ENCODE results near the gene CHAMP1.
A peak's percentile ranks its signal among the peaks of the same experiment; 100 is the strongest.

Gene CHAMP1

GRCh38 chr13:114283576-114283975, 30.7 kb upstream of the CHAMP1 start:
- no peak overlapping the region for H3K4me3 ChIP-seq (ENCODE audit: insufficient read depth in 1 of 2, low read depth in 1 of 2, low read length in 2 of 2)
- H3K9ac ChIP-seq (ENCODE audit: low read length), result peak overlapping the region; percentile 94
- H3K36me3 ChIP-seq (ENCODE audit: control insufficient read depth in 1 of 2, insufficient read depth in 2 of 2, low read depth in 1 of 2, low read length in 2 of 2), result peaks cover 28 to 51% of the 10 kb centered on the region in 2 experiments
- no peak overlapping the region for H2BK120ac ChIP-seq (ENCODE audit: low read depth, low read length)
- no peaks in the 10 kb centered on the region for H3K9me3 ChIP-seq (ENCODE audit: control insufficient read depth, low read length)
- H3K4me2 ChIP-seq (ENCODE audit: low read length, poor library complexity, severe bottlenecking), result no peak overlapping the region
- no peak overlapping the region for H2AK5ac ChIP-seq (ENCODE audit: low read length, severe bottlenecking)
- H3K27me3 ChIP-seq (ENCODE audit: control insufficient read depth in 1 of 2, insufficient read depth in 1 of 2, low read length in 2 of 2), result no peaks in the 10 kb centered on the region
- no peak overlapping the region for H3K27ac ChIP-seq (ENCODE audit: low read length, poor library complexity, severe bottlenecking)
- no peak overlapping the region for H3K18ac ChIP-seq (ENCODE audit: low read depth in 1 of 2, low read length in 2 of 2)
- H3K4me1 ChIP-seq (ENCODE audit: control insufficient read depth, insufficient read depth, low read depth, low read length), result peaks cover 15% of the 10 kb centered on the region
- H3K79me1 ChIP-seq (replicated peaks; ENCODE audit: low read length, poor library complexity, severe bottlenecking), result peaks cover 7% of the 10 kb centered on the region
- WGBS, result 51% methylated on average over 1 of the region's 3 CpGs
- H2BK12ac ChIP-seq (ENCODE audit: low read length in 2 of 2), result no peak overlapping the region
- no peak overlapping the region for H3K14ac ChIP-seq (ENCODE audit: low read length in 2 of 2)
- no peak overlapping the region for H2AFZ ChIP-seq (ENCODE audit: low read depth, low read length)
- no peak overlapping the region for H4K8ac ChIP-seq (ENCODE audit: low read length)
- DNase-seq, result peak; percentile 17
- H2BK15ac ChIP-seq (ENCODE audit: low read depth, poor library complexity, severe bottlenecking), result no peak overlapping the region
- H2BK5ac ChIP-seq (ENCODE audit: low read depth, low read length, poor library complexity, severe bottlenecking), result no peak overlapping the region
- no peak overlapping the region for H3K4ac ChIP-seq (ENCODE audit: low read depth in 1 of 2, low read length in 2 of 2)
- no peak overlapping the region for H4K91ac ChIP-seq (ENCODE audit: low read length)
- H3K23ac ChIP-seq (ENCODE audit: low read length in 2 of 2), result no peak overlapping the region

- H2AFZ ChIP-seq (ENCODE audit: low read depth, low read length), result no peak overlapping the region
- H2BK12ac ChIP-seq (ENCODE audit: low read length in 2 of 2), result no peak overlapping the region
- H3K4me2 ChIP-seq (ENCODE audit: low read length, poor library complexity, severe bottlenecking), result no peak overlapping the region
- no peak for DNase-seq
- peaks cover 15% of the 10 kb centered on the region for H3K4me1 ChIP-seq (ENCODE audit: control insufficient read depth, insufficient read depth, low read depth, low read length)
- no peak overlapping the region for H3K14ac ChIP-seq (ENCODE audit: low read length in 2 of 2)
- H3K23ac ChIP-seq (ENCODE audit: low read length in 2 of 2), result no peak overlapping the region
- H4K8ac ChIP-seq (ENCODE audit: low read length), result no peak overlapping the region
- no peak overlapping the region for H2BK120ac ChIP-seq (ENCODE audit: low read depth, low read length)
- no peak overlapping the region for H3K4ac ChIP-seq (ENCODE audit: low read depth in 1 of 2, low read length in 2 of 2)
- no peak overlapping the region for H2BK5ac ChIP-seq (ENCODE audit: low read depth, low read length, poor library complexity, severe bottlenecking)
- no peaks in the 10 kb centered on the region for H3K9me3 ChIP-seq (ENCODE audit: control insufficient read depth, low read length)
- H3K9ac ChIP-seq (ENCODE audit: low read length), result peak overlapping the region; percentile 44
- H3K79me1 ChIP-seq (replicated peaks; ENCODE audit: low read length, poor library complexity, severe bottlenecking), result peaks cover 11% of the 10 kb centered on the region
- H3K4me3 ChIP-seq (ENCODE audit: insufficient read depth in 1 of 2, low read depth in 1 of 2, low read length in 2 of 2), result no peak overlapping the region
- no peak overlapping the region for H2BK15ac ChIP-seq (ENCODE audit: low read depth, poor library complexity, severe bottlenecking)
- no peak overlapping the region for H4K91ac ChIP-seq (ENCODE audit: low read length)
- no peak overlapping the region for H2AK5ac ChIP-seq (ENCODE audit: low read length, severe bottlenecking)
- H3K27ac ChIP-seq (ENCODE audit: low read length, poor library complexity, severe bottlenecking), result no peak overlapping the region
- WGBS, result over 99% methylated on average over 8 of the region's 8 CpGs
- H3K36me3 ChIP-seq (ENCODE audit: control insufficient read depth in 1 of 2, insufficient read depth in 2 of 2, low read depth in 1 of 2, low read length in 2 of 2), result peaks cover 31 to 57% of the 10 kb centered on the region in 2 experiments
- H3K18ac ChIP-seq (ENCODE audit: low read depth in 1 of 2, low read length in 2 of 2), result no peak overlapping the region
- no peaks in the 10 kb centered on the region for H3K27me3 ChIP-seq (ENCODE audit: control insufficient read depth in 1 of 2, insufficient read depth in 1 of 2, low read length in 2 of 2)
Observed at GRCh38 chr13:114284680-114285079, 29.6 kb upstream of the CHAMP1 start.

GRCh38 chr13:114285166-114285808, 29.0 kb upstream of the CHAMP1 start:
- H3K18ac ChIP-seq (ENCODE audit: low read depth in 1 of 2, low read length in 2 of 2), result no peak overlapping the region
- no peak overlapping the region for H2BK120ac ChIP-seq (ENCODE audit: low read depth, low read length)
- no peak overlapping the region for H2BK12ac ChIP-seq (ENCODE audit: low read length in 2 of 2)
- H3K4me1 ChIP-seq (ENCODE audit: control insufficient read depth, insufficient read depth, low read depth, low read length), result peaks cover 15% of the 10 kb centered on the region
- H4K91ac ChIP-seq (ENCODE audit: low read length), result no peak overlapping the region
- H3K79me1 ChIP-seq (replicated peaks; ENCODE audit: low read length, poor library complexity, severe bottlenecking), result peaks cover 16% of the 10 kb centered on the region
- H3K36me3 ChIP-seq (ENCODE audit: control insufficient read depth in 1 of 2, insufficient read depth in 2 of 2, low read depth in 1 of 2, low read length in 2 of 2), result peaks cover 37 to 63% of the 10 kb centered on the region in 2 experiments
- H3K23ac ChIP-seq (ENCODE audit: low read length in 2 of 2), result no peak overlapping the region
- H3K27me3 ChIP-seq (ENCODE audit: control insufficient read depth in 1 of 2, insufficient read depth in 1 of 2, low read length in 2 of 2), result no peaks in the 10 kb centered on the region
- peak overlapping the region; percentile 44 for H3K9ac ChIP-seq (ENCODE audit: low read length)
- no peak overlapping the region for H3K4me3 ChIP-seq (ENCODE audit: insufficient read depth in 1 of 2, low read depth in 1 of 2, low read length in 2 of 2)
- H3K9me3 ChIP-seq (ENCODE audit: control insufficient read depth, low read length), result no peaks in the 10 kb centered on the region
- WGBS, result 100% methylated on average over 1 of the region's 4 CpGs
- no peak overlapping the region for H3K27ac ChIP-seq (ENCODE audit: low read length, poor library complexity, severe bottlenecking)
- no peak overlapping the region for H2AFZ ChIP-seq (ENCODE audit: low read depth, low read length)
- H3K4me2 ChIP-seq (ENCODE audit: low read length, poor library complexity, severe bottlenecking), result no peak overlapping the region
- no peak overlapping the region for H2BK5ac ChIP-seq (ENCODE audit: low read depth, low read length, poor library complexity, severe bottlenecking)
- no peak overlapping the region for H2BK15ac ChIP-seq (ENCODE audit: low read depth, poor library complexity, severe bottlenecking)
- peak; percentile 19 for DNase-seq
- H3K4ac ChIP-seq (ENCODE audit: low read depth in 1 of 2, low read length in 2 of 2), result no peak overlapping the region
- no peak overlapping the region for H4K8ac ChIP-seq (ENCODE audit: low read length)
- H2AK5ac ChIP-seq (ENCODE audit: low read length, severe bottlenecking), result no peak overlapping the region
- no peak overlapping the region for H3K14ac ChIP-seq (ENCODE audit: low read length in 2 of 2)

GRCh38 chr13:114286808-114287207, 27.5 kb upstream of the CHAMP1 start:
- Histone ChIP-seq H3K4me1 (ENCODE audit: control insufficient read depth, insufficient read depth, low read depth, low read length) (peaks cover 15% of the 10 kb centered on the region), H3K18ac (ENCODE audit: low read depth in 1 of 2, low read length in 2 of 2) (peak overlapping the region in 1 of 2 experiments; percentile 20), H2BK15ac (ENCODE audit: low read depth, poor library complexity, severe bottlenecking) (no peak overlapping the region), H3K14ac (ENCODE audit: low read length in 2 of 2) (no peak overlapping the region), H4K91ac (ENCODE audit: low read length) (no peak overlapping the region), H3K4ac (ENCODE audit: low read depth in 1 of 2, low read length in 2 of 2) (no peak overlapping the region), H3K9me3 (ENCODE audit: control insufficient read depth, low read length) (no peaks in the 10 kb centered on the region), H4K8ac (ENCODE audit: low read length) (no peak overlapping the region), H3K23ac (ENCODE audit: low read length in 2 of 2) (peak overlapping the region in 1 of 2 experiments; percentile 50), H2BK120ac (ENCODE audit: low read depth, low read length) (no peak overlapping the region), H3K79me1 (replicated peaks; ENCODE audit: low read length, poor library complexity, severe bottlenecking) (peaks cover 19% of the 10 kb centered on the region), H3K36me3 (ENCODE audit: control insufficient read depth in 1 of 2, insufficient read depth in 2 of 2, low read depth in 1 of 2, low read length in 2 of 2) (peaks cover 40 to 71% of the 10 kb centered on the region in 2 experiments), H3K9ac (ENCODE audit: low read length) (no peak overlapping the region), H3K4me3 (ENCODE audit: insufficient read depth in 1 of 2, low read depth in 1 of 2, low read length in 2 of 2) (no peak overlapping the region), H3K27me3 (ENCODE audit: control insufficient read depth in 1 of 2, insufficient read depth in 1 of 2, low read length in 2 of 2) (no peaks in the 10 kb centered on the region), H3K4me2 (ENCODE audit: low read length, poor library complexity, severe bottlenecking) (no peak overlapping the region), H2AFZ (ENCODE audit: low read depth, low read length) (no peak overlapping the region), H2BK5ac (ENCODE audit: low read depth, low read length, poor library complexity, severe bottlenecking) (no peak overlapping the region), H2AK5ac (ENCODE audit: low read length, severe bottlenecking) (peak overlapping the region; percentile 19), H3K27ac (ENCODE audit: low read length, poor library complexity, severe bottlenecking) (peak overlapping the region; percentile 86), H2BK12ac (ENCODE audit: low read length in 2 of 2) (no peak overlapping the region)
- 80% methylated on average over 8 of the region's 8 CpGs for WGBS
- DNase-seq, result peak; percentile 77

All from mesenchymal stem cell (in vitro differentiated cells and primary cell).